HG03097 (cell line): Measurements from ENCODE around the gene ZNF732.
"Not testable (repeated sequence)": the region's sequence is repeated elsewhere in the genome, so short reads cannot be mapped to it uniquely, and the experiment has no call there.

ENCODE experiments used
- ATAC-seq: cut with Tn5 transposase; IDR thresholded peaks from one replicate; pipeline ENCODE4 v1.9.1; 2021; ENCODE audit not compliant: unreplicated experiment, low FRiP score

ZNF732 gene

GRCh38 chr4:304969-305680 is at the start of gene ZNF732:
Gene ZNF732 (minus strand): TSS chr4:305474. CDS start chr4:305310, 164 bp downstream.
- no peak for ATAC-seq

GRCh38 chr4:340011-340410 is 34.7 kb upstream of the ZNF732 start:
- no peak for ATAC-seq

GRCh38 chr4:338759-339097 is 33.5 kb upstream of the ZNF732 start:
- no peak for ATAC-seq

- peak; percentile 26 for ATAC-seq
These were observed 32.9 kb upstream of the ZNF732 start for GRCh38 chr4:337932-338758.

GRCh38 chr4:337143-337931 is 32.1 kb upstream of the ZNF732 start, which contains the start of gene ZNF141:
Gene ZNF141 (plus strand): TSS chr4:337814. CDS start chr4:337984, 170 bp downstream.
- peak; percentile 95 for ATAC-seq

GRCh38 chr4:336893-337142 is 31.5 kb upstream of the ZNF732 start:
- no peak for ATAC-seq

DNA sequence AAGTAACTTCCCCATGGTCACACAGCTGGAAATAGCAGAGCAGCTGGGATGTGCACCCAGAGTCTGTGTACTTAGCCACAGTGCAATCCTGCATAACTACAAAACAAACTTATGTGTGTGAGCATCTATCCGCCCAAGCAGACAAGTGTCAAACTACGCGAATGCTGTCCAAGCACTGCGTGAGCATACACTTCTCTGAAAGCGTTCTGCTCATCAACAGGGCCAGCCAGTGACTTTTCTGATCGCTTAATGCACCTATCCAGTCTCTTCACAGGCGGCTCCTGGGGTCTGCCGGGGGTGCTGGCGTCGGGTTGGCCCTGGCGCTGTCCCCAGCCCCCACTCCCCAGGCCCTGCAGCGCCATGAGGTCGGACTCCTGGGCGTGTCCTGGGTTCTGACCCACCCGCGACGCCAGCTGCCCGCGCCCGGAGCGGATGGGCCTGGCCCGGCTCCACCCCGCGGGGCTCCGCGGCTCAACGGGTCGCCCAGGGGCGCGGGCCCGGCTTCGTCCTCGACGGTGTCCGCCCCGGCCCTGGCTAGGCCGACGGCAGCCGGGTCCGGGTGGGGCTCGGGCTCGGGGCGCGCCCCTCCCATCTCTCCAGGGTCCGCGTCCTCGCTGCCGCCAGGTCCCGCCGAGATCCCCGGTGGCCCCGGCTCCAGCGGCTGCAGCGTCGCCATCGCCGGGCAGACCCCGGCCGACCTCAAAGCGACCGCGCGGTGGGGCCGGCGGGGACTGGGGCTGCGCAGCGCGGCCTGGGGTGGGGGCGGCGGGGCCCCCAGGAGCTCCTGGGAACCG is 31.0 kb upstream of the ZNF732 start:
- no peak for ATAC-seq

- ATAC-seq: no peak
These were observed 30.2 kb upstream of the ZNF732 start for GRCh38 chr4:335515-335914.

DNA sequence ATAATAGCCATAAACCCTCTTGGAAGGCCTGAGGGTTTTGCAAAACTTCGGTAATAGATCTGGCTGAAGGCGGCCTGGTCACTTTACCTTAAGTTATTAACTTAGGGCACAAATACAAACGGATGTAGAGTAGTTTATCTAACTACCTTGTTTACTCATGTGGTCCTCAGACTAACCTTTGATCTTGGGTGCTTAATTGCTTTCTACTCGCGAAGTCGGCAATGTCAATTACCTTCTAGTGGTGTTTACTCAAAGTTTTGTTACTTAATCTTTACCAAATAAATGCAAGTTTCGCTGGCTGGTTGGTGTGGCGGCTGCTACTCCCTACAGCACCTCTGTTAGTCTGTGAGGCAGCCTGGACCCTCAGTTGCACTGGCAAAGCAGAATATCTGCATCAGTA is 23.5 kb upstream of the ZNF732 start:
- ATAC-seq: no peak

DNA sequence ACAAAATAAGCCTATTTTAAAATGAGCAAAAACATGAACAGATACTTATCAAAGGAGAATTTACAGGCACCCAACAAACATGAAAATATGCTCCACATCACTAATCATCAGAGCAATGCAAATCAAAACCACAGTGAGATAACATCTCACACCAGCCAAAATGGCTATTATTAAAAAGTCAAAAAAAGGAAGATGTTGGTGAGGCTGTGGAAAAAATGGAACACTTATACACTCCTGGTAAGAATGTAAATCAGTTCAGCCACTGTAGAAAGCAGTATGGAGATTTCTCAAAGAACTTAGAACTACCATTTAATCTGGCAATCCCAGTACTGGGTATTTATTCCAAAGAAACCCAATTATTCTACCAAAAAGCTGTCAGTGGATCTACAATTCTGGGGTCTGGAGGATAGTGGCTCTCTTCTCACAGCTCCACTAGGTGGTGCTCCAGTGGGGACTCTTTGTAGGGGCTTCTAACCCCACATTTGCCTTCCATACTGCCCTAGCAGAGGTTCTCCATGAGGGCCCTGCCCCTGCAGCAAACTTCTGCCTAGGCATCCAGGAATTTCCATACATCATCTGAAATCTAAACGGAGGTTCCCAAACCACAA is 9.1 kb upstream of the ZNF732 start:
- ATAC-seq: no peak

- no peak for ATAC-seq
These were observed 4.5 kb upstream of the ZNF732 start for GRCh38 chr4:309807-310206.

GRCh38 chr4:306551-306961 is 1.3 kb upstream of the ZNF732 start:
- ATAC-seq: peak; percentile 84

- not testable (repeated sequence) for ATAC-seq
These were observed 758 bp downstream of the ZNF732 start for GRCh38 chr4:304516-304915.

DNA sequence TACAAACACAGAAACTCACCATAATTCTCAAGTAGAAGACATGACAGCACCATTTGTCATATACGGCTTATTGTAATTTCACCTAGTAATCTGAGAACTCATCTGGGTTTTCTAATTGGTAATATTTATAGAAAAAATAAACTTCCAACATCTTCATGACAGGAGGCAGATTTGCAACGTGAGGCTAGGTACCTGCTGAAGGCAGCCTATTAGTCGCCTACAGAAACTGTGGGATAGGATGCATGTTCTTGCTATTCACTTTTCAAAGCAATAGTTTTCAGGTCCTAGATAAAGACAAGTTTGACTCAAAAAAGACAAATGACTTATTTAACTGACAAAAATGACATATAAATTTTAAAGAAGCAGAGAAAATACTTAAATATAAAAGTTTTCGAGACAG is 2.9 kb downstream of the ZNF732 start:
- ATAC-seq: no peak

- ATAC-seq: no peak
These were observed 10.5 kb downstream of the ZNF732 start for GRCh38 chr4:294732-295131.

GRCh38 chr4:288891-289290 is 16.4 kb downstream of the ZNF732 start:
- ATAC-seq: no peak

GRCh38 chr4:273309-274017 is 31.8 kb downstream of the ZNF732 start:
- ATAC-seq: no peak

GRCh38 chr4:271492-272103 is 33.7 kb downstream of the ZNF732 start:
- ATAC-seq: no peak

DNA sequence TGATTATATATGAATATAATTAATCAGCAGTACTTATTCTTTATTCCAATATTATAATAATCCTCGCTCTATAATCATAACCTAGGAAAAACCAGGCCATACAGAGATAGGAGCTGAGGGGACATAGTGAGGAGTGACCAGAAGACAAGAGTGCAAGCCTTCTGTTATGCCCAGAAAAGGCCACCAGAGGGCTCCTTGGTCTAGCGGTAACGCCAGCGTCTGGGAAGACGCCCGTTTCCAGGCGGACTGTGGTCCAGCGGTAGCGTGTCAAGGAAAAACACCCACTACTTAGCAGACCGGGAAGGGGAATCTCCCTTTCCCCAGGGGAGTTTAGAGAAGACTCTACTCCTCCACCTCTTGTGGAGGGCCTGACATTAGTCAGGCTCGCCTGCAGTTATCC is 46.0 kb downstream of the ZNF732 start:
- not testable (repeated sequence) for ATAC-seq
